Stimulated activated CD4-positive, alpha-beta T cell treated with anti-CD3 and anti-CD28 coated beads, TNF-alpha, amount 100 ng/mL, for 48 hours (primary cell): ENCODE data around the gene HIBADH.
"Not testable (repeated sequence)": the region's sequence is repeated elsewhere in the genome, so short reads cannot be mapped to it uniquely, and the experiment has no call there.

ENCODE experiments used
- DNase-seq, 3 donors: peaks; one replicate each; pipeline ENCODE4 v3.0.0-alpha.2; 2020; ENCODE audit warnings: low read depth in 3 of 3

Gene HIBADH

GRCh38 chr7:27601217-27601616, 61.5 kb downstream of the HIBADH start:
- no peak for DNase-seq

GRCh38 chr7:27600247-27600646, 62.4 kb downstream of the HIBADH start:
- DNase-seq, result no peak

- no peak for DNase-seq
Measured at GRCh38 chr7:27595009-27595408, 67.7 kb downstream of the HIBADH start.

GRCh38 chr7:27593226-27593625, 69.5 kb downstream of the HIBADH start:
- DNase-seq, result no peak

- no peak for DNase-seq
Measured at GRCh38 chr7:27590416-27590815, 72.3 kb downstream of the HIBADH start.

GRCh38 chr7:27587429-27587828, 75.3 kb downstream of the HIBADH start:
- DNase-seq, result no peak

GRCh38 chr7:27586825-27587224, 75.9 kb downstream of the HIBADH start:
- DNase-seq, result no peak

- DNase-seq, result no peak
Measured at GRCh38 chr7:27585781-27586447, 76.8 kb downstream of the HIBADH start.

- DNase-seq, result no peak
Measured at GRCh38 chr7:27581906-27582305, 80.8 kb downstream of the HIBADH start.

GRCh38 chr7:27581119-27581518, 81.6 kb downstream of the HIBADH start:
- DNase-seq, result no peak

GRCh38 chr7:27579565-27579964, 83.1 kb downstream of the HIBADH start:
- DNase-seq, result no peak

- DNase-seq, result not testable (repeated sequence)
Measured at GRCh38 chr7:27578169-27578568, 84.5 kb downstream of the HIBADH start.

GRCh38 chr7:27576360-27576944, 86.2 kb downstream of the HIBADH start:
- no peak for DNase-seq

GRCh38 chr7:27575613-27576012, 87.1 kb downstream of the HIBADH start:
- DNase-seq, result no peak

GRCh38 chr7:27569106-27569505, 93.6 kb downstream of the HIBADH start:
- DNase-seq, result no peak

- no peak for DNase-seq
Measured at GRCh38 chr7:27567266-27567665, 95.4 kb downstream of the HIBADH start.

GRCh38 chr7:27564881-27565482, 97.7 kb downstream of the HIBADH start:
- no peak for DNase-seq

- DNase-seq, result no peak
Measured at GRCh38 chr7:27560706-27561235, 101.9 kb downstream of the HIBADH start.

- no peak for DNase-seq
Measured at GRCh38 chr7:27555670-27556069, 107.0 kb downstream of the HIBADH start.

- DNase-seq, result no peak
Measured at GRCh38 chr7:27554826-27555225, 107.9 kb downstream of the HIBADH start.

- DNase-seq, result no peak
Measured at GRCh38 chr7:27553273-27553672, 109.4 kb downstream of the HIBADH start.

- DNase-seq, result no peak
Measured at GRCh38 chr7:27551803-27552400, 110.8 kb downstream of the HIBADH start.

GRCh38 chr7:27549606-27550005, 113.1 kb downstream of the HIBADH start:
- no peak for DNase-seq
